Activated CD4-positive, alpha-beta T cell treated with anti-CD3 and anti-CD28 coated beads, Interleukin-2, amount 10 ng/mL, durations not matched to agents 7 days and 5 days (primary cell): Measurements from ENCODE around the gene SOX18. TPM values are rescaled to one million over a fixed set of nuclear protein-coding genes. Genes with fewer than 3 reads are reported as not detected.

ENCODE experiments used
- CTCF ChIA-PET: fragments of 350-600 bp; sonication (Branson Sonifier 250); formaldehyde crosslinking; loops from one replicate; lab custom pipeline; 2021; ENCODE audit warnings: antibody characterized with exemption; lab: Charles Lee
- POLR2A ChIA-PET: fragments of 350-600 bp; sonication (Branson Sonifier 250); formaldehyde crosslinking; loops from one replicate; lab custom pipeline; 2021; ENCODE audit warnings: antibody characterized with exemption; lab: Charles Lee
- DNase-seq: peaks from one replicate; pipeline ENCODE4 v3.0.0-alpha.2; 2020
- H3K27ac Mint-ChIP-seq: one replicate; pipeline ENCODE4 v1.8.0; 2021; ENCODE audit warnings: mild to moderate bottlenecking, moderate library complexity, mixed read lengths
- H3K27me3 Mint-ChIP-seq: one replicate; pipeline ENCODE4 v1.8.0; 2021; ENCODE audit warnings: mixed read lengths
- H3K36me3 Mint-ChIP-seq: one replicate; pipeline ENCODE4 v1.8.0; 2021; ENCODE audit warnings: low read depth, mixed read lengths
- H3K4me1 Mint-ChIP-seq: one replicate; pipeline ENCODE4 v1.8.0; 2021; ENCODE audit warnings: mixed read lengths
- H3K4me3 Mint-ChIP-seq: one replicate; pipeline ENCODE4 v1.8.0; 2021; ENCODE audit warnings: mild to moderate bottlenecking, moderate library complexity, mixed read lengths
- H3K9me3 Mint-ChIP-seq: one replicate; pipeline ENCODE4 v1.8.0; 2021; ENCODE audit warnings: mixed read lengths
- total RNA-seq, 2 experiments: library from RNA; stranded (reverse); gene quantifications; one replicate each; pipeline ENCODE4 v1.2.3, GENCODE V29; 2021

Gene SOX18
- total RNA-seq, 2 experiments from 2014 or later = 0.10 to 0.15 TPM

DNA sequence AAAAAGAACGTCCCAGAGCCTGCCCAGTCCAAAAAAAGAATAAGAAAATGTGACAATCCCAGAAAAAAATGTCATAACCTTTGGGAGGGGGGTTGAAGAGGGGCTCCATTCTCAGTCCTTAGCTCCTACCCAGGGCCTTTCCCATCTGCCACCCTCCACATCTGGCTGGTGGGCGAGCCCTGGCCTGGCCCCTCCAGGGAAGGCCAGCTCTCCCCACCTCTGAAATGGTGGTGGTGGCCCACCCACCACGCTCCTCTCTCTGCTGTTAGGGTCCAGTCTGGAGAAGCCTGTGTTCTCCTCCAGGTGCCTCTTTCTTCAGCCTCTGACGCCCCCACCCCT lies 29.5 kb upstream of the SOX18 start:
- H3K4me3 Mint-ChIP-seq = peak overlapping the region; percentile 90
- H3K36me3 Mint-ChIP-seq = peaks cover 31% of the 10 kb centered on the region
- no peak for DNase-seq
- ChIA-PET CTCF (interaction anchor here (0.8 to 5.1 kb wide), 6 partner anchors 10 to 541 kb away, joined by 3 to 30 read pairs (median 8); no protein-coding TSS in a partner anchor), POLR2A (no interaction called here)
- no peaks in the 10 kb centered on the region for H3K9me3 Mint-ChIP-seq
- H3K27me3 Mint-ChIP-seq = peaks cover 9% of the 10 kb centered on the region
- H3K4me1 Mint-ChIP-seq = peaks cover 50% of the 10 kb centered on the region
- H3K27ac Mint-ChIP-seq = peak overlapping the region; percentile 83

DNA sequence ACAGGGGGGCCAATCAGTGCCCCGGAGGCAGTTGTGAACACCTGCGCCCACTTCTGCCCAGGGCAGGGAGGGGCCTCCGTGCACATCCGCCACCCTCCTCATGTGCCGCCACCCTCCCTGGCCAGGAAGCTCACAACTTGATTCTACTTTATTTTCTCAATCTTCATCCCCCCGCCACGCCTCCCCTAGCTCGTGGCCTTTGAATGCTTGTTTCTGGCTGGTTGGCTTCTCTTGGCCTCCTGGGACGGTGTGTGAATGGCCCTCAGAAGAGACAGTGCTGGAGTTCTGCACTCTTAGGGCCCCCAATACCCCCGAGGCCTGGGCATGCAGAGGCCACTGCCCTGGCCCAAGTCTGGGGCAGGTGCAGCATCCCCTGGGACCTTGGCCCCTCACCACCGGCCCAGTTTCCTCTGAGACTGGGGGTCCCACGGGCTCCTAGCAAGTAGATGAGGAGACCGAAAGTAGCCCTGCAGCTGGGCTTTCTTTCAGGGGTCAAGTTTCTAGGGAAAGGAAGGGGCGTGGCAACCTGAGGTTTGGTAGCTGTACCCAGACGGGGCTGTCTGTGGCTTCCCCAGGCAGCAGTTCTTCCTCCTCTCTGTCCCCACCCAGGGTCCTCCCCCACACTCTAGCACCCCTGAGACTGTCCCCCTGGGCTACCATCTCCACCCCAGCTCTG lies 28.6 kb upstream of the SOX18 start:
- peaks cover 6% of the 10 kb centered on the region for H3K27me3 Mint-ChIP-seq
- DNase-seq = peak; percentile 77
- H3K36me3 Mint-ChIP-seq = peaks cover 34% of the 10 kb centered on the region
- no peaks in the 10 kb centered on the region for H3K9me3 Mint-ChIP-seq
- ChIA-PET CTCF (interaction anchor here (0.9 to 5.1 kb wide), 6 partner anchors 12 to 208 kb away, joined by 3 to 30 read pairs (median 6); no protein-coding TSS in a partner anchor), POLR2A (no interaction called here)
- peak overlapping the region; percentile 90 for H3K4me3 Mint-ChIP-seq
- peak overlapping the region; percentile 83 for H3K27ac Mint-ChIP-seq
- peaks cover 50% of the 10 kb centered on the region for H3K4me1 Mint-ChIP-seq

DNA sequence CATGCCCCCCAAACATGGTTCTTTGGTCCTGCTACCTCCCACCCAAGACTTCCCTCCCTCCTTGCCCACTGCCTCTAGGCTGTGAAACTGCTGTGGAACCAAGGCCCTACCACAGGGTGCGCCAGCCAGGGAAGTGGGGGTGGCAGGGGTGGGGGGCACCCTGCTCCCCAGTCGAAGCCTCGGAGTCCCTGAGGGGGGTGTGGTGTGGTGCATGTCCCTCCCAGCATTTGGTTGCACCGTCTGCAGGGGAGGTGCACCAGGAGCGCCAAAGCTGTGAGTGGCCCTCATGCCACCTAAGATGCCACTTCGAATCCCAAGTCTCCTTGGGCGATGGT lies 28.1 kb upstream of the SOX18 start:
- peaks cover 48% of the 10 kb centered on the region for H3K4me1 Mint-ChIP-seq
- H3K36me3 Mint-ChIP-seq = peaks cover 35% of the 10 kb centered on the region
- no peak for DNase-seq
- peak overlapping the region; percentile 90 for H3K4me3 Mint-ChIP-seq
- ChIA-PET POLR2A (no interaction called here), CTCF (interaction anchor here (0.9 to 5.1 kb wide), 7 partner anchors 10 to 208 kb away, joined by 3 to 30 read pairs (median 5); no protein-coding TSS in a partner anchor)
- peak overlapping the region; percentile 83 for H3K27ac Mint-ChIP-seq
- H3K9me3 Mint-ChIP-seq = no peaks in the 10 kb centered on the region
- H3K27me3 Mint-ChIP-seq = peaks cover 6% of the 10 kb centered on the region

DNA sequence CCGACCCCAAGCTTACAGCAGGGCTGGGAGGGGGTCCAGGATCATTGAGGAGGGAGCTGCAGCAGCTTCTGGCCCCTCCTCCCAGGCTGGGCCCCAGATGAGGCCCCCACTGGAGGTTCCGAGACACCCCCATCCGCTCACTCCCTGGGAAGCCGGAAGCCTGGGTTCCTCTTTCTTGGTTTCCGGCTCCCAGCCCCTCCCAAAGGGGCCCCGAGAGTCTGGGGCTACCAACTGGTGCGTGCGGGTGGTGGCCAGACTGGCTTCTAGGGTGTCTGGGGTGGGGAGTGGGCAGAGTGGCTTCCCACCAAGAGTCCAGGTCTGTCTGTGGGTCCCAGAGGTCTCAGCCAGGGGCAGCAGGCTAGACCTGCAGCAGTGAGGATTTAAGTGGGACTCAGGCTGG lies 27.7 kb upstream of the SOX18 start:
- H3K4me1 Mint-ChIP-seq = peaks cover 48% of the 10 kb centered on the region
- peak overlapping the region; percentile 82 for H3K27ac Mint-ChIP-seq
- ChIA-PET CTCF (interaction anchor here (0.6 to 5.1 kb wide), 6 partner anchors 8 to 122 kb away, joined by 3 to 30 read pairs (median 4); no protein-coding TSS in a partner anchor), POLR2A (no interaction called here)
- peaks cover 39% of the 10 kb centered on the region for H3K36me3 Mint-ChIP-seq
- no peaks in the 10 kb centered on the region for H3K9me3 Mint-ChIP-seq
- H3K4me3 Mint-ChIP-seq = peak overlapping the region; percentile 90
- H3K27me3 Mint-ChIP-seq = peaks cover 5% of the 10 kb centered on the region
- DNase-seq = peak; percentile 55

DNA sequence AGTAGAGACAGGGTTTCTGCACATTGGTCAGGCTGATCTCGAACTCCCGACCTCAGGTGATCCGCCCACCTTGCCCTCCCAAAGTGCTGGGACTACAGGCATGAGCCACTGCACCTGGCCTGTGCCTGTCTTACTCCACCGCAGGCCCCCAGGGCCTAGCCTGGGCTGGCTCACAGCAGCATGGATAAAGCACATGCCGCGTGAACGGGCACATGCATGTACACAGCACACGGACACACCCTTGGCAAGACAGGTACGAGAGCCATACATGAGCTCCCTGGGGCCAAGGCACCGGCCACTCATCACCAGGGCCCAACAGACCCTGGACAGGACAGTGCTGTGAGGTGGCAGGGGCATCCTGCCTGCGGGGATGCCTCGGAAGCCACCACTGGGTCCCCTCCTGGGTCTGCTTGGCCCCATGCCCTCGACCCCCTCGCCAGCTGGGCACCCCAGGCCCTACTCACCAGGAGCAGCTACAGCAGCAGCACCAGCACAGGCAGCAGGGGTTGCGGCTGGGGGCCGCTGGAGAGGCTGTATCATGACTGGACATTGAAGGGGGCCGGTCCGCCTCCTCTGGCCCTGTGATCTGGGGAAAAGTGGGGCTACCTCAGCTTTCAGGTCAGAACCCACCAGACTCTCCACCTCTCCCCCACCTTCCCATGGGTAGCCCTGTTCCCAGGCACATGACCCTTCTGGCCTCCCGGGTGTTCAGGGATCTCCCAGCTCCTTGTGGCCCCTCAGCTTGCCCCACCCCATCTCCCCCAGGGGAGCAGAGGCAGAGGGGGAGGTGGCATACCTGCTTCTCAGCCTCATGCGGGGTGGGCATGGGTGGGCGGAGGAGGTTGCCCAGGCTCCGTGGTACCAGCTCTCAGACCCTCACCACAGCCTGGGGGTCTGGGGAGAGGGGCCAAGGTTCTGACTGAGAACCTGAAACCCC lies 26.9 kb upstream of the SOX18 start:
- peak overlapping the region; percentile 90 for H3K4me3 Mint-ChIP-seq
- H3K36me3 Mint-ChIP-seq = peaks cover 44% of the 10 kb centered on the region
- no peak for DNase-seq
- H3K27ac Mint-ChIP-seq = peak overlapping the region; percentile 31
- H3K4me1 Mint-ChIP-seq = peaks cover 42% of the 10 kb centered on the region
- CTCF ChIA-PET = interaction anchor here (0.6 to 5.1 kb wide), 7 partner anchors 9 to 121 kb away, joined by 3 to 30 read pairs (median 4); no protein-coding TSS in a partner anchor
- no peaks in the 10 kb centered on the region for H3K9me3 Mint-ChIP-seq
- H3K27me3 Mint-ChIP-seq = no peaks in the 10 kb centered on the region
- POLR2A ChIA-PET = no interaction called here

DNA sequence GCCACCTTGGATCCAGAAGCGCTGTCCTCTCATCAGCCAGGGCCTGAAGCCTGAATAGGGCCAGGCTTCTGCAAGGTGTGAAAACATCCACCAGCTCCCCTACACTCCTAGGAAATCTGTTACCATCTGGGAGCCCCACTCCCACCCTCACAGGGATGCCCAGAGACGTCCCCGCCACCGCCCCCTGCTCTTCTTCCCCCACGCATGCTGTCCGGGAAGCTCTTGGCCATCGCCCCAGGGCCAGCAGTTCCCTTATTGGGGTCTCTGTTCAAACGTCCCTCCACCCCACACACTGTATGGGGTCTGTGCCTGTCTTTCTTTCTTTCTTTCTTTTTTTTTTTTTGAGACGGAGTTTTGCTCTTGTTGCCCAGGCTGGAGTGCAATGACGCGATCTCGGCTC lies 26.1 kb upstream of the SOX18 start:
- H3K36me3 Mint-ChIP-seq = peaks cover 44% of the 10 kb centered on the region
- H3K27me3 Mint-ChIP-seq = no peaks in the 10 kb centered on the region
- peak overlapping the region; percentile 73 for H3K27ac Mint-ChIP-seq
- peaks cover 38% of the 10 kb centered on the region for H3K4me1 Mint-ChIP-seq
- H3K4me3 Mint-ChIP-seq = peak overlapping the region; percentile 63
- CTCF ChIA-PET = interaction anchor here (0.6 to 5.1 kb wide), 5 partner anchors 8 to 109 kb away, joined by 3 to 30 read pairs (median 3); no protein-coding TSS in a partner anchor
- POLR2A ChIA-PET = no interaction called here
- no peaks in the 10 kb centered on the region for H3K9me3 Mint-ChIP-seq
- DNase-seq = no peak

DNA sequence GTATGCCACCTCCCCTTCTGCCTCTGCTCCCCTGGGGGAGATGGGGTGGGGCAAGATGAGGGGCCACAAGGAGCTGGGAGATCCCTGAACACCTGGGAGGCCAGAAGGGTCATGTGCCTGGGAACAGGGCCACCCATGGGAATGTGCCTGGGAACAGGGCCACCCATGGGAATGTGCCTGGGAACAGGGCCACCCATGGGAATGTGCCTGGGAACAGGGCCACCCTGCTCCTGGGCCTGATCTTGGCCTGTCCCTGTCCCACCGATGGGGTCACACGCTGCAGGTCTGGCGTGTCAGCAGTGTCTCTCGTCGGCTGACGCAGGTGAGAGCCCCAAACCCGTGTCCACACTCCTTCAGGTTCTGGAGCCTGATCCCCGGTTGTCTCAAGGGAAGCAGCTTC lies 25.5 kb upstream of the SOX18 start:
- Mint-ChIP-seq H3K27me3 (no peaks in the 10 kb centered on the region), H3K27ac (no peak overlapping the region), H3K4me1 (peaks cover 33% of the 10 kb centered on the region), H3K9me3 (no peaks in the 10 kb centered on the region), H3K4me3 (no peak overlapping the region), H3K36me3 (peaks cover 44% of the 10 kb centered on the region)
- ChIA-PET CTCF (interaction anchor here (1.1 to 1.6 kb wide), 2 partner anchors 8 to 36 kb away, joined by 3 to 4 read pairs; no protein-coding TSS in a partner anchor), POLR2A (no interaction called here)
- no peak for DNase-seq

DNA sequence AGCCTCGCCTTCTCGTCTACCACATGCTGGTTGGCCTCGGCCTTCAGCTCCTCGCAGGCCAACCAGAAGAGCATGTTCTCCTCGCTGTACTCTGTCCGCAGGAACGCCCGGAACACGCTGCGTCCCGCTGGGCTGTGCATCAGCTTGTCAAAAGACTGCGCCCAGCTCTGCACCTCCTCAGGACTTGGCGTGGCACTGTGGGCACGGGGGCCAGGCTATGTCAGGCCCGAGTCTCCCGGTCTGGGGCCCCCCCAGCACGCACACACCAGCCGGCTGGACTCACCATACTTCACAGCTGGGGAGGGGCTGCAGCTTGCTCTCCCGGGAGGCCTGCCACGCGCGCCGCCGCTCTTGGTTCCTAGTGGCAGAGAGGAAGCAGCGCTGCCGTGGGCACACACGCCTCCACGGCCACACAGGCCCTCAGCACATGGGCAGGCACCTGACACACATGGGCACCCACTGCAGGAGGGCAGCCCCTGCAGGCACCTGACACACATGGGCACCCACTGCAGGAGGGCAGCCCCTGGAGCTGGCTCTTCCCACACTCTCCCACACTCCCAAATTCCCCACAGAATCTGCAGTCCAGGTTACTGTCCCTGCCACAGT lies 24.8 kb upstream of the SOX18 start:
- H3K36me3 Mint-ChIP-seq = peaks cover 44% of the 10 kb centered on the region

DNA sequence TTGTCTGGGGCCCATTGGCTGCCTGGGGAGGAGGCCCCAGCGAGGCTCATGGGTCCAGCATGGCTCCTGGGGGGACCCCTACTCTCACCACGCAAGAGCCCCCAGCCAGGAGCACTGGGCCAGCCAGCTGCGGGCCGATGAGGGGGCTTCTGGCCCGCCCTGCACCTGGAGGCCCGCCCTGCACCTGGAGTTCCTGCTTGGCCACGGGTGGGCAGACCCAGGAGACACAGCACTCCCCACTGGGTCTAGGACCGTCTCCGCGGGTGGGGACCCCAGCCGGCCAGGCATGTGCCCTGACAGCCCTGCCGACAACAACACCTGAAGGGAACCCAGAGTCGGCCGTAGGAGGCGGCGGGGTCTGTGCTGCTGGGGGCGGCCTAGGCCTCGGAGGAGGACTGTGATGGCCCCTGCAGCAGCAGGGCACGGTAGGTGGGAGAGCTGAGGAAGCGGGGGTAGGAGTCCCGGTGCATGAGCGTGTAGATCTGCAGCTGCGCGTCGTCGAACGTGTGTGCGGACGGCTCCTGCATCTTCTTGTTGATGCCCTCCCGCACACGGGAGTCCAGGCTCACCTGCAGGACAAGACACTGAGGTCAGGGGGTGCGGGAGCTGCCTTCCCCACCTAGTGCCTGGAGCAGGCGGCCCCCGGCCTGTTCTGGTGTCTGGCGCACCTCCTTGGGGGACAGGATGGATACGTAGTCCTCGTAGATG lies 24.2 kb upstream of the SOX18 start:
- H3K9me3 Mint-ChIP-seq = no peaks in the 10 kb centered on the region
- no peak overlapping the region for H3K4me3 Mint-ChIP-seq
- H3K4me1 Mint-ChIP-seq = peaks cover 39% of the 10 kb centered on the region
- no peak for DNase-seq
- ChIA-PET CTCF (interaction anchor here (1.0 to 1.6 kb wide), 2 partner anchors 9 to 35 kb away, joined by 3 to 4 read pairs; no protein-coding TSS in a partner anchor), POLR2A (no interaction called here)
- H3K36me3 Mint-ChIP-seq = peaks cover 39% of the 10 kb centered on the region
- H3K27ac Mint-ChIP-seq = no peak overlapping the region
- H3K27me3 Mint-ChIP-seq = no peaks in the 10 kb centered on the region

More for the DNA sequence above, 24.8 kb upstream of the SOX18 start:
- CTCF ChIA-PET = interaction anchor here (0.6 to 1.6 kb wide), 4 partner anchors 7 to 182 kb away, joined by 3 to 4 read pairs (median 4); no protein-coding TSS in a partner anchor
- no peak overlapping the region for H3K4me3 Mint-ChIP-seq
- peaks cover 35% of the 10 kb centered on the region for H3K4me1 Mint-ChIP-seq
- POLR2A ChIA-PET = no interaction called here
- H3K27ac Mint-ChIP-seq = no peak overlapping the region
- DNase-seq = no peak
- H3K9me3 Mint-ChIP-seq = no peaks in the 10 kb centered on the region
- H3K27me3 Mint-ChIP-seq = no peaks in the 10 kb centered on the region

DNA sequence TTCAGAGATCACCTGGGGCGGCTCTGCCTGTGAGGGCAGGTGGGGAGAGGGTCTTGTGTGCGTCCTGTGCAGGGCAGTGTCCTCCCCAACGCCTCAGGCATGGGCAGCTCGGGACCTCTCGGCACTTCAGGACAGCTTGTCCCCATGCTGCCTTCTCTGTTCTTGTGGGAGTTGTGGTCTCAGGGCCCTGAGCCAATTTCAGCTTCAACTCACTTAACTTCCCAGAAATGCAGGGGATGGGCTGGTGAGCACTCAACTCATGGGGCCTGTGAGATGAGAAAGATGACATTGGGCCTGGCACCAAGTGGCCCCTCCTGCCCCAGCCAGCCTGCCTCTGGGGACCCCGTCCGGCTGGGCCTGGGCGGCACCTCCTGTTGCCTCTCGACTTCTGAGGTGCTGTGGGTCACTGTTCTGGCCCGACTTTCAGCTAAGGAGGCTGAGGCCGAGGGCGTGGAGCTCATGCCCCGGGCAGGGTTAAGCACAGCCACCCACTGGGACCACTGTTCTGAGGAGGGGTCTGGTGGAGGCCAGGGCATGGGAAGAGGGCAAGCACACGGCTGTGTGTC lies 23.1 kb upstream of the SOX18 start:
- Mint-ChIP-seq H3K4me3 (no peak overlapping the region), H3K36me3 (peaks cover 34% of the 10 kb centered on the region), H3K27ac (no peak overlapping the region), H3K4me1 (peaks cover 46% of the 10 kb centered on the region), H3K9me3 (no peaks in the 10 kb centered on the region), H3K27me3 (no peaks in the 10 kb centered on the region)
- ChIA-PET CTCF (interaction anchor here (1.0 to 2.2 kb wide), 3 partner anchors 11 to 48 kb away, joined by 5 to 8 read pairs (median 6); partner anchors contain the start of gene LKAAEAR1), POLR2A (no interaction called here)
- no peak for DNase-seq

DNA sequence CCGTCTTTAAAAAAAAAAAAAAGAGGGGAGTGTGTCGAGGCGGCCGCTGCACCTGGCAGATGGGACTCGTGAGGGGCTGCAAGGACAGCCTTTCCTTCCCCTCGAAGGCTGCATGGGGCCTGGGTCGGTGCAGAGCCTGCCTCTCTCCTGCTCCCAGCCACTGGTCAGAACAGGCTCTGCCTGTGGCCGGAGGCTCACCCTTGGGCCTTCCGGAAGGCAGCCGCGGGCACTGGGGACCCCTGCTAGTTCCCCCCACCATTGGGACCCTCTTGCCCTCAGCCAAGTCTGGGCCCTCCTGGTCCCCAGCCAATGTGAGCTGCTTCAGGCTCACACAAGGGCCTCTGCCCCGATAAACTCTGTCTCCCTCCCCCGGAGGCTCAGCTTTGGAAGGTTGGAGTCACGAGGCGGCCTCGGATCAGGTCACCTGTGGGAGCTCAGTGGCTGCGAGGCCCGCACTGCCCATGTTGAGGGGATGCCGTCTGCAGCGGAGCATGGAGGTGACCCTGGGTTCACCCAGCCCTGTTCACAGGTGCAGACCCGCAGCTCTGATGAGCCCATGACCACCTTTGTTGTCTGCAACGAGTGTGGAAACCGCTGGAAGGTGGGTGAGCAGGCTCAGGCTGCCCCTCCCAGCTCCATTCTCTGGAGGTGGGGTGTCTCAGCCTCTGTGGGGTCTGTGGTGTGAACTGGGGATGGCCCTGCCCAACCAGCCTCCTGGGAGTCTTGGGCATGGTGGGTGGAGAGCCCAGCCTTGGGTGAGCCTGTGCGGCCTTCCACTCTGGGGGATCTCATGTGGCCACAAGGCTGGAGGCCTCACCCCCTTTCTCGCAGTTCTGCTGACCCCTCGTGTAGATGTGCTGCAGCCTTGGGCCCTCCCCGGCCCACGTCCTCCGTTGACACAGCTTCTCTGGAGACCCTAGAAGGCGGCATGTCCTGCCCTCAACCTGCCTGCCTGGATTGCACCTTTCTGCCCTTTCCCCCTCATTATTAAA lies 22.2 kb upstream of the SOX18 start:
- Mint-ChIP-seq H3K36me3 (peaks cover 29% of the 10 kb centered on the region), H3K9me3 (no peaks in the 10 kb centered on the region), H3K27me3 (no peaks in the 10 kb centered on the region), H3K4me1 (peaks cover 51% of the 10 kb centered on the region), H3K4me3 (no peak overlapping the region), H3K27ac (peak overlapping the region; percentile 50)
- CTCF ChIA-PET = interaction anchor here (1.0 to 2.2 kb wide), 3 partner anchors 12 to 49 kb away, joined by 5 to 8 read pairs (median 6); partner anchors contain the start of gene LKAAEAR1
- POLR2A ChIA-PET = no interaction called here
- no peak for DNase-seq
